D341Med (cell line): Measurements from ENCODE around the gene OPRD1.
"Not testable (repeated sequence)": the region's sequence is repeated elsewhere in the genome, so short reads cannot be mapped to it uniquely, and the experiment has no call there.

Source experiments
- DNase-seq: peaks from one replicate; pipeline ENCODE4 v3.0.0; 2012; ENCODE audit warnings: low spot score

The OPRD1 gene

DNA sequence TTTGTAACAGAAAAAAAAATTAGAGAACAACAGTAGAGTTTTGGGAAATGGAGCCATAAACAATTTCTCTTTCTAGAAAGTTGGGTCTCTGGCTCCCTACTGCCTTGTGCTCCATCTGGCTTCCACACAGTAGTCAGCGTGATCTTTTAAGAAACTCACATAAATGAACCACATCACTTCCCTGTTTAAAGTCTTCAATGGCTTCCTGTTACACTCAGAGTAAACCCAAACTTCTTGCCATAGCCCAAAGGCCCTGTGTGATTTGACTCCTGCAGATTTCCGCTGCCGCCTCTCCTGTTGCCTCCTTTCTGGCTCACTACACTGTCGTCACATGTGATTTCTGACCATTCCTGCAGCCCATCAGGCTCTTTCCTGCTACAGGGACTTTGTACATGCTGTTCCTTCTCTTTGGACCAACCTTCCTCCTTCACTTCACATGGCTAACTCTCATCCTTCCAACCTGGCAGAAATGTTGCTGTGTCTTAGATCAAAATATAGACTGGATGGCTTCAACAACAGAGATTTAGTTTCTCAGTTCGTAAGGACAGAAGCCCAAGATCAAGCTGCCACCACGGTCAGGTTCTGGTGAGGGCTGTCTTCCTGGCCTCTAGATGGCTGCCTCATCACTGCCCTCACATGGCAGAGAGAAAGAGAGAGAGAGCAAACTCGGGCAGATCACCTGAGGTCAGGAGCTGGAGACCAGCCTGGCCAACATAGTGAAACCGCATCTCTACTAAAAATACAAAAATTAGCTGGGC is 34.0 kb downstream of the OPRD1 start:
- DNase-seq = no peak

DNA sequence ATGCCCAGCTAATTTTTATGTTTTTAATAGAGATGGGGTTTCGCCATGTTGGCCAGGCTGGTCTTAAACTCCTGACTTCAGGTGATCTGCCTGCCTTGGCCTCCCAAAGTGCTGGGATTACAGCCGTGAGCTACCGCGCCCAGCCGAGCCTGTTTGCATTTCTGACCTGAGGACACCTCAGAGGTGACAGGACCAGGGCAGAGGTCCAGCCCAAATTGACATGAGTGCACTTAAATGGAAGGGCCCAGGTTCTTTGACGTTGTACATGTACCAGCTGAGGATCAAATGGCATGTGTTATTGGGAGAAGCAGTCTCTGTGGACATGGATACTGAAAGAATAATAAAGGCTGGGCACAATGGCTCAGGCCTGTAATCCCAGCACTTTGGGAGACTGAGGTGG is 35.2 kb downstream of the OPRD1 start:
- DNase-seq = not testable (repeated sequence)

DNA sequence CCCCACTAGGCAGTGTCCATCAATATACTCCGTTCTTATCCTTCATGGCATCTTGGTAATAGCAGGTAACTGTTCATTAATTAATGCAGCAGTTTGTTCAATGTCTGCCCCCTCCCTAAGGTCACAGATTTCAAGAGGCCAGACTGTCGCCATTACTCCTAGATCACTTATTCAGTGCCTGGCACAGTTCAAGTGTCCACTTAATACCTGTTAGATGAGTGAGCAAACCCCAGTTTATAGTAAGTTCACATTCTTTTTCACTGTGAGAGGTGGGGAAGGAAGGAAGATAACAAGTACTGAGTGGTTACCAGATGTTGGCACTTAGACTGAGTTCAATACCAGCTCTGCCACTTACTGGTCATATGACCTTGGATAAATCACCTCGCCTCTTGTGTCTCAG is 36.4 kb downstream of the OPRD1 start:
- no peak for DNase-seq

DNA sequence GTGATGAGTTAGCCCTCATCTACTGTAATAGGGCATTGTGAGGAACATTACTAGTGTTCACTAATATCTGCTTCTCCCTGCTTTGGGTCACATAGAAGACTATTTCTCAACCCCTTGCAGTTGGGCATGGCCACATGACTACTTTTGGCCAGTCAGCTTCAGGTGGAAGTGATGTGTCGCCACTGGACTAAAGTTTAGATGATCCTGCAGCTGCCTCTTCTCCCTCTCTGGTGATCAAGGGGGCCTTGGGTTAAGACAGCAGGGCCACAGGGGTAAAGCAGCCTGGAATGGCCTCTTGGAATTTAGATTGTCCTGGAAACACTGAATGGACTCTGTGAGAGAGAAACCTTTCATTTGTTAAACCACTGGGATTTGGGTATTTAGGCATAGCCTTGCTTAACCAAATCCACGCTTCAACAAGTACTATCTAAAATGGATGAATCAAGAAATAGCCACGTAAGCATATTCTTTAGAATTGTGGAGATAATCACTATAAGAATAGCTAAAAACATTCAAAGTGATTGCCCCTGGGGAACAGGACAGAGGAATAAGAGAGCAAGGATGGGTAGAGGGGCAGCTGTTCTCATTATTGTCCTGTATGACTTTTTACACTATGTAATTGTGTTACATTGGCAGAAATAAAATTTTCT is 41.2 kb downstream of the OPRD1 start:
- no peak for DNase-seq

DNA sequence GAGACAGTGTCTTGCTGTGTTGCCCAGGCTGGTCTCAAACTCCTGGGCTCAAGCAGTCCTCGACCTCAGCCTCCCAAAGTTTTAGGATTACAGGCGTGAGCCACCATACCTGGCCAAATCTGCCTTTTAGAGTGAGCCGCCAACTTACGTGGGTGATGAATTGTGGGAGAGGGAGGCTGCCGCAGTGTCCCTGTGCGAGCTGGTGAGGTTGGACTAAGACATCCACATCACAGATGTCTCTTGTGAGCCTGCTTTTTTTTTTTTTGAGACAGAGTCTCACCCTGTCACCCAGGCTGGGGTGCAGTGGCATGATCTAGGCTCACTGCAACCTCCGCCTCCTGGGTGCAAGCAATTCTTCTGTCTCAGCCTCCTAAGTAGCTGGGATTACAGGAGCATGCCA is 42.4 kb downstream of the OPRD1 start:
- DNase-seq = not testable (repeated sequence)

DNA sequence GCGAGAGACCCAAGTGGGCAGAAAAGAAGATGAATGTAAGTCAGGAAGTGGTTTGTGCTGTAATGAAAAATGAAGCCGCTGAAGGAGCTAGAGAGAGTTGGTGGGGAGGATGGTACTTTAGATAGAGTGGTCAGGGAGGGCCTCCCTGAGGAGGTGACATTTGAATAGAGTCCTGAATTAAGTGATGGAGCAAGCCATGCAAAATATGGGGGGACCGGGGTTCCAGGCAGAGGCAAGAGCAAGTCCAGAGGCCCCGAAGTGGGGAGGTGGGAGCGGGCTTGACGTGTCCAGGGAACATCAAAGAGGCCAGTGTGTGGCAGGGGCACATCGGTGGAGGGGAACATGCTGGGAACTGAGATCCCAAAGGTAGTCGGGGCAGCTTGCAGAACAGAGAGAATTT is 43.1 kb downstream of the OPRD1 start:
- no peak for DNase-seq

DNA sequence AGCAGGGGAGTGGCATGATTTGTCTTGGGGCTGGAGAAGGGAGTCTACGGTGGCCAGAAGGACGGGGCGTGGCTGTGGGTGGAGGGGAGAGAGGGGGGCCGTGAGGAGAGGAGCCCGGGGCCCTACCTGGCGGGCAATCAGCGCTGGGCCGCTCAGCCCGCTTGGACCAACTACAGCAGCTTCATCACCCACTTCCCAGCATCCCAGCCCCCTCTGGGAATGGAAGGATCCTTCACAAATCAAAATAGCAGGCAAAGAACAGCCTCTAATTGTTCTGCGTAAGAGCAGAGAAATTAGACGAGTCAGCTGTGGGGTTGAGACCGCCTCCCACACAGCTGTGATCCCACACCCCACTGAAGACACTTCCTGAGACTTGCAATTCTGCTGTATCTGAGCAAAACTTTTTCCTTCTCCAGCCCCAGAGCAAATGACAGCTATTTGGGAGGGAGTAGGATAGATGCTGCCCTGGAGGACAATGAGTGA is 43.5 kb downstream of the OPRD1 start:
- DNase-seq = no peak

DNA sequence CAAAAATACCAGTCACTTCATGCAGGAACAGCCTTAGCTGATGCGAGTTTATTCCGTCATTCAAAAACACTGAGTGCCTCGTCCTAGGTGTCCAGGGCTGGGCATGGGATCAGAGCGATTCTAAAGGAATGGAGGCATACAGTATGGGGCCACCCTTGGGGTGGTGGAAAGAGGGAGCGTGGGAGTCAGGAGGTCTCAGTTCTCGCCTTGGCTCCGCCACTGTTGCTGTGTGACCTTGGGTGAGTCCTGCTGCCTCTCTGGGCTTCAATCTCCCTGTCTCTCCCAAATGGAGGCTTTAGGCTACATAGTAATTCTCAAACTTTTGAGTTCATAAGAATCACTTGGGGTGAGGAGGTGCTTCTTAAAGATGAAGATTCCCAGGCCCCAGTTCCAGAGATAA is 44.0 kb downstream of the OPRD1 start:
- no peak for DNase-seq

DNA sequence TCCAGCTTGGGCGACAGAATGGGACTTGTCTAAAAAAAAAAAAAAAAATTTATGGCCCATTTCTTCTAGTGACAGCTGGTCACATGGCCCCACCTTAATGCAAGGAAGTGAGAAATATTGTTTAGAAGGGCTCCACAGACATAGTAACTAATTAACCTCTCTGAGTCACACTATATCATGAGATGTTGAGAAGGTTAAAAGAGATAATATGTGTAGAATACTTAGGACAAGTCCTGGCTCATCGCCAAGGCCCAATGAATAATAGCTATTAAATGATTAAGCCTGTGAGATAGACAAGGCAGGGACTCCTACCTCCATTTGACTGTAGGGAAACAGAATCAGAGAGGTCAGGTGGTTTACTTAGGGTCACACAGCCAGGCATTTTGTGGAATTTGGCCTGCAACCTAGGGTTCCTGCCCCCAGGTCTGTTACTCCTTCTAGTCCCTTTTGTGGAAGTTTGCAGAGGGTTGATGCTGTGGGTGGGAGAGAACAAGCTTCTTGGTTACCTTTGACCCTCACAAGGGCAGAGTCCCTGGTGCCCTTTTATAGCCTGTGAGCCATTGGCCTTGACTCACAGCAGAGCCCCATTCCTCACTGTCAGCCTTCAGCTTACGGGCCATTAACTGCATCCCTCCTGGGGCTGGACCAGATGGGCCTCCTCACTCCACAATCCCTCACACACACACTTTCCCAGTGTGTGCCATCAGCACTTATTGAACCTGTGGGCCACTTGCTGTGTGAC is 48.5 kb downstream of the OPRD1 start:
- DNase-seq = no peak

DNA sequence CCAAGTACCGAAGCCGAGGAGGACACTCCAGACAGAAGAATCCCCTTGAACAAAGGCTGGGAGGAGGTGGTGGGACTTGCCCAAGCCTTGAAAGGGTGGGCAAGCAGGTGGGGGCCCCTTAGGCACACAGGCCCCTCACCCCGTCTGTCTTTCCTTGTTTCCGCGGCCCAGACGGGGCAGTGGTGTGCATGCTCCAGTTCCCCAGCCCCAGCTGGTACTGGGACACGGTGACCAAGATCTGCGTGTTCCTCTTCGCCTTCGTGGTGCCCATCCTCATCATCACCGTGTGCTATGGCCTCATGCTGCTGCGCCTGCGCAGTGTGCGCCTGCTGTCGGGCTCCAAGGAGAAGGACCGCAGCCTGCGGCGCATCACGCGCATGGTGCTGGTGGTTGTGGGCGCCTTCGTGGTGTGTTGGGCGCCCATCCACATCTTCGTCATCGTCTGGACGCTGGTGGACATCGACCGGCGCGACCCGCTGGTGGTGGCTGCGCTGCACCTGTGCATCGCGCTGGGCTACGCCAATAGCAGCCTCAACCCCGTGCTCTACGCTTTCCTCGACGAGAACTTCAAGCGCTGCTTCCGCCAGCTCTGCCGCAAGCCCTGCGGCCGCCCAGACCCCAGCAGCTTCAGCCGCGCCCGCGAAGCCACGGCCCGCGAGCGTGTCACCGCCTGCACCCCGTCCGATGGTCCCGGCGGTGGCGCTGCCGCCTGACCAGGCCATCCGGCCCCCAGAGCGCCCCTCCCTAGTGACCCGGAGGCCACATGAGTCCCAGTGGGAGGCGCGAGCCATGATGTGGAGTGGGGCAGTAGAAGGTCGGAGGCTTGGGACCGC is 50.8 kb downstream of the OPRD1 start:
- DNase-seq = no peak

DNA sequence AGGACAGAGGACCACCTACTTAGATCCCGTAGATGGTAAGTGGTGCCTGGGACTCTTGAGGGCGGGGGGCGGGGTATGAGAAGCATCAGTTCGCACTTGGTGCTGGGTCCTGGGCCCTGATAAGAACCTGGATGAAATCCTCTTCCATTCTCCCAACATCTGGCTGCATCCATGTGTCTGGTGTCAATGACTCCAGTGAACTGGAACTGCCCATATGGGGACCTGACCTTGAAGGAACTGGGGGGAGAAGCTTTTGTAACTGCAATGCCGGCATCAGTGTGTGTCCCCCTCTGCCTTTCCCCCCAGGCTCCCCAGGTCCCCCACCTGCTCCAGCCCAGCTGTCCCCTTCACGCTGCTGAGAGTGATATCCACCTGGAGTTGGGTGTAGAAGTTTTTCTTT is 52.7 kb downstream of the OPRD1 start:
- no peak for DNase-seq

DNA sequence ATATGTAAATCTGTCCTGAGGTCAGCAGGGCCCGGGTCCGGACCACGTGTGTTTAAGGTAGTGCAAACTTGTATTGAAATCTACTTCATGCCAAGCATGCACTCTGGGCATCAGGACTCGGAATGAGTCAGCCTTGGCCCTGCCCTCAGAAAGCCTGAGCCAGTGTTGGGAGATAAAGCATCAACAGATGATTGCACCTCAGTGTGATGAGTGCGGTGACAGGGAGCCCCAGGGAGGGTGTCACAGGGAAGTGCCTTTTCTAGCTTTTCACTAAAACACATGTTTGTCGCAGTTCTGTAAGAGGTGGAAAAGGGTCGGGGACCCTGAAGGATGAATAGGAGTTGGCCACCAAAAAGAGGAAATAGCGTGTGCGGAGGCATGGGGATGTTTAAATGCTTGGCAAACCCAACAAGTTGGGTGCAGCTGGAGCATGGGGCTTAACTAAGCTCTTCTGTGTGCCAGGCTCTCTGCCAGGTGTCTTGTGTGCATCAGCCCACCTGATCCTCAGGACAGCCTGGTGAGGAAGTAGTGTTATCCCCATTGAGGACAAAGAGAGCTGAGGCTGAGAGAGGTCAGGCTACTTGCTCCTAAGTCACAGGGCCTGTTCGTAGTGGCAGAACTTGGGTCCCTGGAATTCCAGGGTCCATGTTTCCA is 54.2 kb downstream of the OPRD1 start:
- no peak for DNase-seq

DNA sequence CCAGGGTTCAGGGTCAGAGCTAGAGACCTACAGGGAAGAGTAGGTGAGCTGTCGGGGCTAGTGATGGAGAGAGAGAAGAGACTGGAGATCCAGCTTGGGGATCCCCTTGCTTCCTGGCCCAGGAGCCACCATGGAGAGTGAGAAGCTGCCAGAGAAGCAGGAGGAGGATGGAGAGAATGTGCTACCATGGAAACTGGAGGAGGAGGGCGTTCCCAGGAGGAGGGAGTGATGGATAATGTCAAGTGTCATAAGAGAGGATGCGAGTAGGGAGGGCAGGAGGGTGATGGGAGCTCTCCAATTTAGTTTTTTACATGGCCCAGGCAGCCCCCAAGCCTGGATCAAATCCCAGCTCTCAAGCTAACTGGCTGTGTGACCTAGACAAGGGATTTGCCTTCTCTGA is 55.9 kb downstream of the OPRD1 start:
- DNase-seq = no peak

DNA sequence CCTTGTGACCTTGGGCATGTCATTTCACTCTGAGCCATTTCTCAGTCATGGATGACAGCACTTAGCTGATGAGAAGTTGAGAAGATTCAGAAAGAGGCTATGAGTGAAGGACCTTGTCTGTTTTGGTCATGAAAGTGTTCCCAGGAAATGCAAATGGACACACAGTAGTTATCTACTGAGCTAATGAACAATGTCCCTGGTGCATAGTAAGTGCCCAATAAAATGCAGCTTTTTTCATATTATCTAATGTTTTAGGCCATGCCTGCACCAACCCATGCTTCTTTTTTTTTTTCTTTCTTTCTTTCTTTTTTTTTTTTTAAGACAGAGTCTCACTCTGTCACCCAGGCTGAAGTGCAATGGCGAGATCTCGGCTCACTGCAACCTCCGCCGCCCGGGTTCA is 58.0 kb downstream of the OPRD1 start:
- no peak for DNase-seq

DNA sequence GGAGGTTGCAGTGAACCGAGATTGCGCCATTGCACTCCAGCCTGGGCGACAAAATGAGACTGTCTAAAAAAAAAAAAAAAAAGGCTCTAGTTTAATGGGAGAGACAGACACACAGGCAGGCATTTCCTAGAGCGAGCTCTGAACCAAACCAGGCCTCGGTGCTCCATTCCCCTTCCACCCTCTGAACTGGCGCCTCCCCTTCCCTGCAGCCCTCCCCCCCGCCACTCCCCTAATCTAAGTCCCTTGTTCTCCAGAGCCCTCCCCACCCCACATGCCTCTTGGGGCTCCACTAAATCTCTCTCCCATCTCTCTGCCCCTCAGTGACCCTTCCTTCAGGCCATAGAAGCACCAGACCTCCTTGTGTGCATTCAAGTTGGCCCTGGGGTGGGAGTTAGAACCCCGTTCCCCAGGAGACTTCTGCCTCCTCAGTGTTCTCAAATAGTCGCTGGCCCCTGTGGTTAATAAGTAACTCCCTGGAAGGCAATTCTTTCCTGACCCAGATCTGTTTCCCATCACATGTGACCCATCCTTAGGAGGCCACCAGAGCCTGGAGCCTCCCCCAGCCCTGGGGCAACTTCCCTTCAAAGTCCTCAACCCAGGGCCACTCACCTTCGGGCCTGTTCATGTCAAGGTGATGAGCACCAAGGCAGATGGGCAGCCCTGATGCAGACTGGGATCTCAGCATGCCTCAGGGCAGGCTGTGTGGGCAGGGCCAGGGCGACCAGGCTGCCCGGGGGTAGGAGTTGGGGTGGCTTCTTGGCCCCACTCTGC is 59.8 kb downstream of the OPRD1 start:
- DNase-seq = no peak

DNA sequence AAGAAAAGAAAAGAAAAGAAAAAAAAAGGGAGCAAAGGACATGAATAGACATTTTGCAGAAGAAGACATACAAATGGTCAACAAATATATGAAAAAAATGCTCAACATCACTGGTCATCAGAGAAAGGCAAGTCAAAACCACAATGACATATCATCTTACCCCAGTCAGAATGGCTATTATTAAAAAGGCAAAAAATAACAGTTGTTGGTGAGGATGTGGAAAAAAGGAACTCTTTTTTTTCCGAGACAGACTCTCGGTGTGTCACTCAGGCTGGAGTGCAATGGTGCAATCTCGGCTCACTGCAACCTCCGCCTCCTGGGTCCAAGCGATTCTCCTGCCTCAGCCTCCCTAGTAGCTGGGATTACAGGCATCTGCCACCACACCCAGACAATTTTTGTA is 63.2 kb downstream of the OPRD1 start:
- DNase-seq = not testable (repeated sequence)

DNA sequence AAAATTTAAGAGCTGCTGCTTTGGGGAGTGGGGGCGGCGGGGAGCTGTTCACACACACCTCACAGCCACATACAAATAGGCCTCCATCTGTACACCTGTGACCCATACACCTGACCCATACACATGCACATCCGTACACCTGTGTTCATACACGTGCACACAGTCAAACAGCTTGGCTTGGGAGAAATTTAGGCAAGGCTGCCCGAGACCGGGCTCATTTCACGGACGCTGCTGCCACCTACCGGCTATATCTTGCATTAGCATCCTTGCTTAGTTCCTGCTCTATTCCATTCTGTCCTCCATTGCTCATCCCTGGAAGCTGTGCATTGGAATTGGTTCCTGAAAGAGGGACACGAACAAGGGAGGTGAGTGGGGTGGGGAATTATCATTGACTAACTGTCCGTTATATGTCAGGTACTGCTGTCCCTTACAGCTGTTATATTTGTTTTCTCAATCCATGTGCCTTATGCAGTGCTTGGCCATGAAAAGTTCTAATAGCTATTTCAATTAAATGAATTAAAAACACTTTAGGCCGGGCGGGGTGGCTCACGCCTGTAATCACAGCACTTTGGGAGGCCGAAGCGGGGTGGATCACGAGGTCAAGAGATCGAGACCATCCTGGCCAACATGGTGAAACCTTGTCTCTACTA is 65.3 kb downstream of the OPRD1 start:
- peak; percentile 79 for DNase-seq

DNA sequence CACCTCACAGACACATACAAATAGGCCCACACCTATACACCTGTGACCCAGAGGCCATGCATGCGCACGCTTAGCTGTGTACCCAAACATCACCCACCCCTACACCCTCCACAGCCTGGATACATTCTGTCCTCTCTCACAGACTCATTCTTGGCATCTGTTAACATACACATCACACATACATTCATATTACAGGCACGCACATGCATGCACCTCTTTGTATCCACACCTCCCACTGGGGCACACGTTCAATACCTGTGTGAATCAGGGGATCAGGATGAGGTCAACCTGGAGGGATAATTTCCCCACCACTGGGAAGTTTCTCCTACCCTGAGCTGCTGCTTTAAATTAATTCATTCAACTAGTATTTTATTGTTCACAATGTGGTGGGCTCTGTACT is 66.8 kb downstream of the OPRD1 start:
- no peak for DNase-seq

DNA sequence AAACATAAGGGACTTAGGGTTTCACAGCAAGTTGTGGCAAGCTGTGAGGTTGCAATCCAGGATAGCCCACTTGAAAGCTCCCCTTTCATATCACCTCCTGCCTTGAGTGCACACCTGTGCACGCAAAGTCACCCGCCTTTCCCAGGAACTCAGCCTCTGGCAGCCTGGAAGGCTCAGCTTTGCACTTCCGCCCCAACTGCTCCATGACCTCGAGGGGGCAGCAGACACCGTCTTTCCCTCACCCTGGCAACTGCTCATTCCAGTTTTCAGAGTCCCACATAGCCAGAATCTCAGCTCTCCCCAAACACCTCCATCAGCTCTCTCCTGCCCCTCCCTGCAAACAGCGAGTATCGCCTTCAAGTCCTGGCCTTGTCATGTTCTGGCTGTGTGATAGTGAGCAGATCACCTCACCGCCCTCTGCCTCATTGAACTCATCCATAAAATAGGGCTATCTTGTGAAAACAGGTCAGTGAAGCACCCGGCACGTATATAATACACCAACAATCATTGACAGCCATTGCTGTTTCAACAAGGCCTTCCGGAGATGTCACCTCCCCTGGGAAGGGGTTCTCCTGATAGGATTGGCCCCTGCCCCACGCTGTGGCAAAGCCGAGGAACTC is 70.1 kb downstream of the OPRD1 start:
- peak; percentile 82 for DNase-seq

DNA sequence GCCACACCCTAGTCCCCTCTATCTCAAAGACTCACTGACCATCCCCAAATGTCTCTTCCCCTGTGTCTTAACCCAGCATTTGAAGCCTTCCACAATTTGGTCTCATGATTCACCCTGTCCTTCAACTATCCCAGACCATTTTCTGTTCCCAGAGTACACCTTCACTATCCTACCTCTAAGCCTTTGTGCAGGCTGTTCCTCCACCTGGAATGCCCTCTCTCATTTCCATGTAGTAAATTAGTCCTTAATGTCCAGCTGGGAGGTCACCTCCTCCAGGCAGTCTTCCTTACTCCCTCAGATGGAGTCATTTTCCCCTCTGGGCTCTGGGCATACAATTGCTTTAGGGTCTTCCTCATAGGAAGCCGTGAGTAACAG is 71.3 kb downstream of the OPRD1 start:
- no peak for DNase-seq
